ENCODE data around the gene SHPK. TPM values are rescaled to one million over a fixed set of nuclear protein-coding genes. Genes with fewer than 3 reads are reported as not detected.

Gene SHPK
- total RNA-seq, 4 donors from 2014 or later: 5.8 to 83.8 (median 44.9) TPM

DNA sequence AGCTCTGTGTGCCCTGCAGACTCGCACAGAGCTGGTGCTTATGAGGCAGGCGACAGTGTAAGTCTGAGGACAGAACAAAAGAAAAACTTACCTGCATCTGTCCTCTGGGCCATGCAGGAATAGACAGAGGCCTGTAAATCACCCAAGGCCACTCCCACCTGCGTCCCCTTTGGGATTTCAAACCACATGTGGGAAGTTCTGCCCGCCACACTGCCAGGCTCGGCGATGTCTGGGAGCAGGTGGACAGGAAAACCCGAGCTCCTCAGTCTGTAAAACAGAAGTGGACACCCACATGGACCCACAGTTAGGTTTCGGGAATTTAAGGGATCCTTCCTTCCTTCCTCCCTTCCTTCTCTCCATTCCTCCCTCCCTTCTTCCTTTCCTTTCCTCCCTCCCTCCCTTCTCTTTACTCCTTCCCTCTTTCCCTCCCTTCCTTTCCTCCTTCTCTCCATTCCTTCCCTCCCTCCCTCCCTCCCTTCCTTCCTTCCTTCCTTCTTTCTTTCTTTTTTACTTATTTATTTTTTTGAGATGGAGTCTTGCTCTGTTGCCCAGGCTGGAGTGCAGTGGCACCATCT is 14.8 kb downstream of the SHPK start:
- H3K36me3 ChIP-seq: peaks cover 0 to 97% (median 0%) of the 10 kb centered on the region in 3 donors
- no peaks in the 10 kb centered on the region for H3K4me1 ChIP-seq
- no peak overlapping the region for H3K27ac ChIP-seq
- no peaks in the 10 kb centered on the region for H3K9me3 ChIP-seq
- no peak overlapping the region for H3K4me3 ChIP-seq
- TF ChIP-seq POLR2A (IDR thresholded peaks at IDR 0.05): no peak
- TF ChIP-seq, protein P1, sequence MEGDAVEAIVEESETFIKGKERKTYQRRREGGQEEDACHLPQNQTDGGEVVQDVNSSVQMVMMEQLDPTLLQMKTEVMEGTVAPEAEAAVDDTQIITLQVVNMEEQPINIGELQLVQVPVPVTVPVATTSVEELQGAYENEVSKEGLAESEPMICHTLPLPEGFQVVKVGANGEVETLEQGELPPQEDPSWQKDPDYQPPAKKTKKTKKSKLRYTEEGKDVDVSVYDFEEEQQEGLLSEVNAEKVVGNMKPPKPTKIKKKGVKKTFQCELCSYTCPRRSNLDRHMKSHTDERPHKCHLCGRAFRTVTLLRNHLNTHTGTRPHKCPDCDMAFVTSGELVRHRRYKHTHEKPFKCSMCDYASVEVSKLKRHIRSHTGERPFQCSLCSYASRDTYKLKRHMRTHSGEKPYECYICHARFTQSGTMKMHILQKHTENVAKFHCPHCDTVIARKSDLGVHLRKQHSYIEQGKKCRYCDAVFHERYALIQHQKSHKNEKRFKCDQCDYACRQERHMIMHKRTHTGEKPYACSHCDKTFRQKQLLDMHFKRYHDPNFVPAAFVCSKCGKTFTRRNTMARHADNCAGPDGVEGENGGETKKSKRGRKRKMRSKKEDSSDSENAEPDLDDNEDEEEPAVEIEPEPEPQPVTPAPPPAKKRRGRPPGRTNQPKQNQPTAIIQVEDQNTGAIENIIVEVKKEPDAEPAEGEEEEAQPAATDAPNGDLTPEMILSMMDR (IDR thresholded peaks at IDR 0.05): no peak
- no peaks in the 10 kb centered on the region for H3K27me3 ChIP-seq
- no peak for DNase-seq

DNA sequence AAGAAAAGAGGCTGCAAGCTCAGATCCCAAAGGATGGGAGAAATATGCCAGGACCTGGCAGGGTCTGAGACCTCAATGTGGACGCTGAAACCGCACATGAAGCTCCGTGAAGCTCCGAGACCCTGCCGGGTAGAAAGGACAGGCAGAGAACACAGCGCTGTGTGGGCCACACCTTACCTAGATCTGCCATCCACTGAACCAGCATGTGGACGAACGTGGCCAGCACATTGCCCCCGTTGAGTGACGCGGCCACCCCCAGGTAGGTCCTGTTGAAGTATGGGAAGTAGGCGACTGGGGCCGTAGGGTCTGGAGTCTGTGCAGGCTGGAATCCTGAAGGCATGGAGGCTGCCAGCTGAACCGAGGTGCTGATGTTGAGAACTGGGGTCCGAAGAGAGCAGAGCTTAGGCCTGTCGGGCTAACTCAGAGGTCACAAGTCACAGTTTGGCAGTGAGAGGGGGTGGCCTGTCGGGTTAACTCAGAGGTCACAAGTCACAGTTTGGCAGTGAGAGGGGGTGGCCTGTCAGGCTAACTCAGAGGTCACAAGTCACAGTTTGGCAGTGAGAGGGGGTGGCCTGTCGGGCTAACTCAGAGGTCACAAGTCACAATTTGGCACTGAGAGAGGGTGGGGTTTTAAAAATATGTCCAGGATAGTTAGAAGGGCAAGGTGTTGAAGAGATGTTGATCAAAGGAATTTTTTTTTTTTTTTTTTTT is 20.7 kb downstream of the SHPK start:
- H3K27me3 ChIP-seq: no peaks in the 10 kb centered on the region

DNA sequence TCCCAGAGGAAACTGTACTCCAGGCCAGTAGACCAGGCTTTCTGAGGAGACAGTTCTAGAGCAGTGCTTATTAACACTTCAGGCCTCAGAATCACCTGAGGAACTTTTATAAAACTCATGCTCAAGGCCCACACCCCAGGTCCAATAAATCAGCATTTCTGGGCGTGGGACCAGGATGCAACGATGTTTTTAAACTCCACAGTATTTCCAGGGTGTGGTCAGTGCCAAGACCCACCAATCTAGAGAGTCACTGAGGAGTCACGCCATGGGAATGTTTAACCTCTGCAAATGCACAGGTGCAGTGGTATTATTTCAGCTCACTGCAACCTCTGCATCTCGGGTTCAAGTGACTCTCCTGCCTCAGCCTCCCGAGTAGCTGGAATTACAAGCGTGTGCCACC is 22.9 kb downstream of the SHPK start:
- H3K27ac ChIP-seq: peak overlapping the region in 1 of 4 donors; percentile 26
- TF ChIP-seq, protein P1 (IDR thresholded peaks at IDR 0.05): no peak
- TF ChIP-seq POLR2A (IDR thresholded peaks at IDR 0.05): no peak
- no peaks in the 10 kb centered on the region for H3K27me3 ChIP-seq
- peaks cover 0 to 7% (median 0%) of the 10 kb centered on the region in 4 donors for H3K4me1 ChIP-seq
- no peak for DNase-seq
- no peak overlapping the region for H3K4me3 ChIP-seq
- H3K9me3 ChIP-seq: no peaks in the 10 kb centered on the region
- H3K36me3 ChIP-seq: peaks cover 0 to 92% (median 0%) of the 10 kb centered on the region in 3 donors

More for the DNA sequence above, 20.7 kb downstream of the SHPK start:
- H3K9me3 ChIP-seq: no peaks in the 10 kb centered on the region
- no peak overlapping the region for H3K4me3 ChIP-seq
- TF ChIP-seq, protein P1 (IDR thresholded peaks at IDR 0.05): no peak
- TF ChIP-seq POLR2A (IDR thresholded peaks at IDR 0.05): no peak
- H3K4me1 ChIP-seq: peaks cover 0 to 7% (median 0%) of the 10 kb centered on the region in 4 donors
- peaks cover 0 to 91% (median 0%) of the 10 kb centered on the region in 3 donors for H3K36me3 ChIP-seq
- DNase-seq: no peak
- H3K27ac ChIP-seq: no peak overlapping the region

DNA sequence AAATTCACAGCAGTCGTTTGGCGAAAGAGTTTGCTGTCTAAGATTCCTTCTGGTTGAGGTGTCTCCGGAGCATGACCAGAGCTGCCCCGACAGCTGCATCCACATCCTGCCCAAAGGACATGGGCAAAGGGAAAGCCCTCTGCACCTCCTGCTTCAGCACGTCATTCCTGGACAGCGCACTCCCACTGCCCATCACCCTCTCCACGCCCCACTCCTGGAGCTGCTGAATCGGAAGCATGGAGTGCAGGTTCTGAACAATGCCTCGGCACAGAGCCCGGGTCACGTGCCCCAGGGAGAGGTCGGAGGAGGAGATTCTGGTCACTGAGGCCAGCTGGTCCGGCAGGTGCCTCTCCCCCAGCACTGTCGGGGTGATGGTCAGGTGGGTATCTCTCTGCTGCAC is 25.5 kb downstream of the SHPK start:
- peaks cover 0 to 89% (median 0%) of the 10 kb centered on the region in 3 donors for H3K36me3 ChIP-seq
- no peaks in the 10 kb centered on the region for H3K9me3 ChIP-seq
- H3K27me3 ChIP-seq: no peaks in the 10 kb centered on the region
- no peak overlapping the region for H3K27ac ChIP-seq
- no peak overlapping the region for H3K4me3 ChIP-seq
- TF ChIP-seq, protein P1 (IDR thresholded peaks at IDR 0.05): no peak
- TF ChIP-seq POLR2A (IDR thresholded peaks at IDR 0.05): no peak
- no peak for DNase-seq
- peaks cover 0 to 7% (median 0%) of the 10 kb centered on the region in 4 donors for H3K4me1 ChIP-seq

DNA sequence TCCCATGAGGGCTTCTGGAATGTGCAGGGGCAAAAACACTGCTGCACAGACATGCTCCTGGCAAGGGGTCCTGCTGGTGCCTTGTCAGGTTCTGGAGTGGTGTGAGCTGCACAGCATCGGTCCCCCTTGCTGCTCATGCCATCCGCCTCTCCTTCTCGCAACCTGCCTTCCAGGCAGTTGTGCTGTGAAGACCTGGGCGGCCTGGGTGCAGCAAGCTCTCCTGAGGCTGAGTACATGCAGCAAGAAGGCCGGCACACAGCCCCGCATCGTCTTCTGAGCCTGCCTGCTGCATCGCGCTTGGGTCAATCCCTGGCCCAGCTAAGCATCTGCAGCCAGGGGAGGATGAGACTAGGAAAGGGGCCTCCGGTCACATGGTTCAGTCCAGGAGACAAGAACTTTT is 26.4 kb downstream of the SHPK start:
- H3K4me3 ChIP-seq: no peak overlapping the region
- H3K36me3 ChIP-seq: peaks cover 0 to 81% (median 0%) of the 10 kb centered on the region in 3 donors
- no peaks in the 10 kb centered on the region for H3K27me3 ChIP-seq
- H3K9me3 ChIP-seq: no peaks in the 10 kb centered on the region
- H3K27ac ChIP-seq: no peak overlapping the region
- peaks cover 0 to 7% (median 0%) of the 10 kb centered on the region in 4 donors for H3K4me1 ChIP-seq
- TF ChIP-seq, protein P1 (IDR thresholded peaks at IDR 0.05): no peak
- TF ChIP-seq POLR2A (IDR thresholded peaks at IDR 0.05): no peak
- DNase-seq: no peak
